HG02938 (cell line): ENCODE data around the gene PSMA5.
A peak's percentile ranks its signal among the peaks of the same experiment; 100 is the strongest.
"Not testable (repeated sequence)": the region's sequence is repeated elsewhere in the genome, so short reads cannot be mapped to it uniquely, and the experiment has no call there.

Experiments
- ATAC-seq: cut with Tn5 transposase; IDR thresholded peaks from one replicate; pipeline ENCODE4 v1.9.1; 2021; ENCODE audit warnings: mild to moderate bottlenecking, moderate library complexity; ENCODE audit not compliant: unreplicated experiment

Gene PSMA5

GRCh38 chr1:109433322-109433721 lies 7.1 kb upstream of the PSMA5 start:
- ATAC-seq, result no peak

- no peak for ATAC-seq
These were observed 6.1 kb upstream of the PSMA5 start for GRCh38 chr1:109432336-109432735.

- no peak for ATAC-seq
These were observed 871 bp upstream of the PSMA5 start for GRCh38 chr1:109427171-109427467.

GRCh38 chr1:109425391-109426280 lies 612 bp downstream of the PSMA5 start:
- ATAC-seq, result peak; percentile 18

- ATAC-seq, result no peak
These were observed 2.8 kb downstream of the PSMA5 start for GRCh38 chr1:109423498-109423897.

- no peak for ATAC-seq
These were observed 13.7 kb downstream of the PSMA5 start for GRCh38 chr1:109412551-109412950.

GRCh38 chr1:109404838-109405237 lies 21.4 kb downstream of the PSMA5 start:
- no peak for ATAC-seq

GRCh38 chr1:109402025-109402424 lies 24.2 kb downstream of the PSMA5 start:
- no peak for ATAC-seq

- ATAC-seq, result no peak
These were observed 26.1 kb downstream of the PSMA5 start for GRCh38 chr1:109400035-109400655.

GRCh38 chr1:109399326-109399957 lies 26.8 kb downstream of the PSMA5 start:
- ATAC-seq, result no peak

- ATAC-seq, result no peak
These were observed 27.7 kb downstream of the PSMA5 start for GRCh38 chr1:109398343-109399225.

- ATAC-seq, result no peak
These were observed 28.5 kb downstream of the PSMA5 start, which contains the start of gene SORT1 for GRCh38 chr1:109397581-109398342. Gene SORT1, minus strand, starts transcription at chr1:109397918. Its CDS starts 26 bp downstream, at chr1:109397892.

GRCh38 chr1:109396871-109397580 lies 29.2 kb downstream of the PSMA5 start:
- ATAC-seq, result no peak

GRCh38 chr1:109396513-109396839 lies 29.8 kb downstream of the PSMA5 start:
- ATAC-seq, result no peak

- no peak for ATAC-seq
These were observed 30.4 kb downstream of the PSMA5 start for GRCh38 chr1:109395602-109396512.

GRCh38 chr1:109395282-109395599 lies 31.0 kb downstream of the PSMA5 start:
- ATAC-seq, result not testable (repeated sequence)

- ATAC-seq, result no peak
These were observed 31.5 kb downstream of the PSMA5 start for GRCh38 chr1:109394591-109395281.

GRCh38 chr1:109393617-109394233 lies 32.5 kb downstream of the PSMA5 start:
- ATAC-seq, result no peak
